HAP-1 (cell line): ENCODE results near the gene SH3D21.

Experiments
- DNase-seq, 2 experiments: peaks; one replicate each; pipeline ENCODE4 v3.0.0-alpha.2; 2016 to 2020; ENCODE audit warnings: low spot score in 2 of 2
- H3K27me3 ChIP-seq: fragments of 250-450 bp; sonication (Bioruptor Pico); 2 replicates; pipeline ENCODE4 v1.5.1; 2020; ENCODE audit warnings: low read depth, mild to moderate bottlenecking, moderate library complexity
- H3K36me3 ChIP-seq: fragments of 250-450 bp; sonication (Bioruptor Pico); replicated peaks from 2 replicates; pipeline ENCODE4 v1.5.1; 2020; ENCODE audit warnings: mild to moderate bottlenecking
- H3K4me1 ChIP-seq: fragments of 250-450 bp; sonication (Bioruptor Pico); 2 replicates; pipeline ENCODE4 v1.5.1; 2020; ENCODE audit warnings: mild to moderate bottlenecking
- H3K4me3 ChIP-seq: fragments of 250-450 bp; sonication (Bioruptor Pico); 2 replicates; pipeline ENCODE4 v1.5.1; 2020; ENCODE audit warnings: mild to moderate bottlenecking, moderate library complexity
- H3K9me3 ChIP-seq: fragments of 250-450 bp; sonication (Bioruptor Pico); 2 replicates; pipeline ENCODE4 v1.5.1; 2020; ENCODE audit warnings: mild to moderate bottlenecking, moderate library complexity
- in situ Hi-C: fragments of 300-500 bp; cut with MboI; formaldehyde crosslinking; loops from 3 replicates; pipeline ENCODE4 v1.14.3; 2020; ENCODE audit warnings: low sequenced_read_pairs, inconsistent platforms, mixed read lengths

SH3D21 gene

DNA sequence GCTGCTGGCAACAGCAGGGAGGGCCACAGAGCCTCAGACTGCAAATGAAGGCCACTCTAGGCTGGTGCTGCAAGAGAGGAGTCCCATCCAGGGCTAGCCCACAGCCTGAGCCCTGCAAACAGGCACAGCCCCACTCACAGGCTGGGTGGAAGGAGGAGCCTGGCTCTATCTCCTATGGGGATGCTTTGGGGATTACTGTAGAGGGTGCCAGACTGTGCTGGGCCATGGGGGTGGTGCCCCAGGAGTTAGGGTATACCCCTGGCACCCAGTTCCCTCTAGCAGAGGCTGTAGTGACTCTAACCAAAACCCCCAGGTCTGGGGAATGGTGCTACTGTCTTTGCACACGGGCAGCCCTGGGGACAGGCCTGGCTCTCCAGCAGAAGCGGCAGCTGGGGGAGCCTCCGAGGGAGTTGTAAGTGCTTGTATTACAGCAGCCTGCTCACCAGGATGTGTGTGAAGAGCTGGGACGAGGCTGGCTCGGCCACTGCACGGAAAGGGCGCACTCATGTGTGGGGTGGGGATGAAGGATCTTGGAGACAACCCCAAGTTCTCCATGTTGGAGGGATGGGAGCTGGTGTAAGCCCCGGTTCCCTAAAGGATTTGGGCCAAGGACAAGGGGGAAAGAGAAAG lies 40.7 kb downstream of the SH3D21 start:
- Histone ChIP-seq H3K4me1 (no peaks in the 10 kb centered on the region), H3K36me3 (peaks cover 22% of the 10 kb centered on the region), H3K27me3 (no peaks in the 10 kb centered on the region), H3K9me3 (no peaks in the 10 kb centered on the region), H3K4me3 (no peak overlapping the region)
- DNase-seq, result no peak
- in situ Hi-C loops, result no loop called here

DNA sequence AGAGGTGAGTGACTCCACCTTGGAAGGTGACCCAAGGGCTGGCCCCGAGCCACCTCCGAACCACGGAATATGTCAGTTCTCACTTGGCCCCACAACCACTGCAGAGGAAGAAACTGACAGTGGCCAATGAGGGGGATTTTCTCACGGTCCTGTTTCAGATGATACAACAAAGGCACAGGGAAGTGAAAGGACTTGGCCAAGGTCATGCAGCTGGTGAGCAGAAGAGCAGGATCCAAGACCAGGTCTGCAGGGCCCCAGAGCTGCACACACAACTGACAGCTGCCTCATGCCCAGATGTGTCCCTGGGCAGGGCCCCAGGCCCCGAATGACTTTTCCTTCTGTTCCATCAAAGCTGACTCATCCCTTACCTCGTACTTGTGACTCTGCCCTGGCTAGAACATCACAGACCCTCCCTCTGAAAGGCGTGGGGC lies 43.1 kb downstream of the SH3D21 start:
- H3K36me3 ChIP-seq, result peaks cover 34% of the 10 kb centered on the region
- no peak for DNase-seq
- in situ Hi-C loops, result no loop called here
- H3K9me3 ChIP-seq, result no peaks in the 10 kb centered on the region
- H3K27me3 ChIP-seq, result no peaks in the 10 kb centered on the region
- H3K4me1 ChIP-seq, result no peaks in the 10 kb centered on the region
- H3K4me3 ChIP-seq, result no peak overlapping the region

DNA sequence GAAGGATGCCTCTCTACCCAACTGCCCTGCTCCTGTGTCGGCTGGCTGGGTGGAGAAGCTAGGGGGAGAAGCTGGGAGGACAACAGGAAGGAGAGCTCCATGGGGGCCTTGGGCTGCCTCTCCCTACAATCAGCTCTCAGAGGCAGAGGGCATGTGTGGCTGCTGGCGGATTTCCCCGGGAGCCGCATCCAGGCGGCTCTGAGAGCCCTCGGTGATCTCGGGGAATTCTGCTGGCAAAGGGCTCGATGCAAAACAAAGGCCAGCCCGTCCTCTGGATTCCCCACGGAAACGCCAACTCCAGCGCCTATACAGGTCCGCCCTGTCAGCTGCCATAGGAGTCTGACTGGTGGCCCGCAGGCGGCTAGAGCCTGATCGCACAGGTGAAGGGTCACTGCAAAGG lies 43.7 kb downstream of the SH3D21 start:
- DNase-seq, result no peak
- no peaks in the 10 kb centered on the region for H3K27me3 ChIP-seq
- H3K36me3 ChIP-seq, result peaks cover 36% of the 10 kb centered on the region
- no peak overlapping the region for H3K4me3 ChIP-seq
- no peaks in the 10 kb centered on the region for H3K9me3 ChIP-seq
- H3K4me1 ChIP-seq, result no peaks in the 10 kb centered on the region
- in situ Hi-C loops, result no loop called here

DNA sequence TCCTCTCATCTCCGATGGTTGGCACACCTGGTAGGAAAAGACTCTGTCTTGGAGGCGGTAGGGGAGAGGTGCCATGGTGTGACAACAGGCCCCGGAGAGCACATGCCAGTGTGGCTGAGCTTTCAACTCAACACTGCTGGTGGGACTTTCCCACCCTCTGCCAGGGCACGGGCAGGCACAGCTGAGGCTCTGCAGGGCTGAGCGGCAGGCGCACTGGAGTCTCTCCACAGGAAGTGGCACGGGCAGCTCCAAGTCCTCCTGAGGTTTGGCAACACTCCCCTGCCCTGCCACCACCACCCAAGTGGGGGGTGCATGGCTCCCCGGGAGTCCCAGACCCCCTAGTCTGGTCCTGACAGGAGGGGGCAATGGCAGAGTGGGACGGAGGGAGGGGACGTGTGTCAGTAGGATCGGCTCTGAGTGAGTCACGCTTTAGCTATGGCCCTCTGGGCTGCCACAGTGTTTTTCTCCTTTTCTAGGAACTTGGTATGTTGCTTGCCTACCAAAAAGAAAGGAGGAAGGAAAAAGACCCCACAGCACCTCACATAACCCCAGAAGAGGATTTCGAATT lies 44.6 kb downstream of the SH3D21 start:
- Histone ChIP-seq H3K4me3 (no peak overlapping the region), H3K9me3 (no peaks in the 10 kb centered on the region), H3K4me1 (no peaks in the 10 kb centered on the region), H3K27me3 (no peaks in the 10 kb centered on the region), H3K36me3 (peaks cover 30% of the 10 kb centered on the region)
- in situ Hi-C loops, result no loop called here
- no peak for DNase-seq

DNA sequence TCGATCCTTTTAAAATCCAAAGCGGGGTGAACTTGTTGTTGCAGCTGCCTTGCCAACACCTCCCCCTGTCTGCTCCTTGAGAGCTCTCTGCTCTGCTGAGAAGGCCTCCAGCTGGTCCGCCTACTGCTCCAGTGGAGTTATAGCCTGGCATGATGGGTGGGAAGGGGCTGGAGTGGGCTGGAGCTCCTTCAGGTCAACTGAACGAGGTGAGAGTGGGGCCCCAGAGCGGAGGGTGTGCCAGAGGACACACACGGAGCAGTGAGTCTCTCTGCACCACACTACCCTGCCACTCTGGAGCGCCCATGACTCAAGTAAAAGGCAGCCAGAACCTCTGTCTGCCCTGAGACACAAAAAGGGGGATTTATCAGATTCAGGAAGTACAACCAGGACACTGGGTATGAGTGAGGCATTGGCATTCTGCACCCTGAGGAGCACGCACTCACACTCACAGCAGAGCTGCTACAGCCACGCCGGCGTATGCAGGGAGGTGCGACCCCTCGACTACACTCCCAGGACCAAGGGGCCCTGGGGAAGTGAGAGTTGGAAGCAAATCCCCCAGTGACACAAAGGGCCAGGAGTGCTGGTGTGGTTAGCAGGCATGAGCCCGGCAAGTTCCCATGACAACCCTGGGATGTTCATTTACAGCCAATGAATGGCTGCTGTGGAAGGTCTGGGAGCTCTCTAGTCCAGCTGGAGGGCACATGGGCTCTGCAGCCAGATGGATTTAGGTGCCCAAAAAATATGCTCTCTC lies 45.2 kb downstream of the SH3D21 start:
- in situ Hi-C loops, result no loop called here
- H3K36me3 ChIP-seq, result peaks cover 29% of the 10 kb centered on the region
- no peak for DNase-seq

DNA sequence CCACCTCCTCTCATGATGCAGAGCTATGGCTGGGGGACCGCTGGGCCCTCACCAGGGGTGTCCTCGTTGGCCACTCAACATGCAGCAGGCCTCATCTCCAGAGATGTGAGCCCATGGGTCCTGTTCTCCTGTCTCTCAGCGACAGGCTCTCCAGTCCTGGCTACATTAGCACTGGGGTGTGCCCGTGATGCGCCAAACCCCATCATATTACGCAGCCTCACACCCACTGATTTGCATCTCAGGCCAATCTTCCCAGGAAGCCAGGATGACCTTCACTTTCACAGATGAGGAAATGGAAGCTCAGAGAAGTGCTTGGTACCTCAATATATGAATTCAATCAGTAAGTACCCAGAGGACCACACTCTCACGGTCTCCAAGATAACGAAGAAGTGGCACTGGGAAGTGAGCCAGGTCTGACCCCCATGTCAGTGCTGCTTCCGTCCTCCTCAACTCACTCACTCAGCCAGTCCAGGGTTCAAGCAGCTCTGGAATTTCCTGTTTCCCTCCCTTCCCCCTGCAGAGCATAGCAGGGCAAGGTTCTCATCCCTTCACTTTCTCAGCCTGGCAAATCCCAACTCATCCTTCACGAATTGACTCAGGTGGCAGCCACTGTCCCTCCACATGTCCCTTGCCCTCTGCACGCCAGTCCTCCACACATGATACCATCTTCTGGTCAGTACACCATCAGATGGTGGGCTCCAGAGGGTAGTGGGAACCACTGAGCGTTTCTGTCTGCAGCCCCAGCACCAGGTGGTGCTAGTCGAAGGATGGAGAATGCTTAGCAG lies 46.1 kb downstream of the SH3D21 start:
- no peak overlapping the region for H3K4me3 ChIP-seq
- H3K9me3 ChIP-seq, result no peaks in the 10 kb centered on the region
- no peak for DNase-seq
- H3K4me1 ChIP-seq, result no peaks in the 10 kb centered on the region
- in situ Hi-C loops, result no loop called here
- no peaks in the 10 kb centered on the region for H3K27me3 ChIP-seq
- H3K36me3 ChIP-seq, result peaks cover 25% of the 10 kb centered on the region

More for the DNA sequence above, 45.2 kb downstream of the SH3D21 start:
- no peaks in the 10 kb centered on the region for H3K4me1 ChIP-seq
- no peak overlapping the region for H3K4me3 ChIP-seq
- H3K9me3 ChIP-seq, result no peaks in the 10 kb centered on the region
- H3K27me3 ChIP-seq, result no peaks in the 10 kb centered on the region

DNA sequence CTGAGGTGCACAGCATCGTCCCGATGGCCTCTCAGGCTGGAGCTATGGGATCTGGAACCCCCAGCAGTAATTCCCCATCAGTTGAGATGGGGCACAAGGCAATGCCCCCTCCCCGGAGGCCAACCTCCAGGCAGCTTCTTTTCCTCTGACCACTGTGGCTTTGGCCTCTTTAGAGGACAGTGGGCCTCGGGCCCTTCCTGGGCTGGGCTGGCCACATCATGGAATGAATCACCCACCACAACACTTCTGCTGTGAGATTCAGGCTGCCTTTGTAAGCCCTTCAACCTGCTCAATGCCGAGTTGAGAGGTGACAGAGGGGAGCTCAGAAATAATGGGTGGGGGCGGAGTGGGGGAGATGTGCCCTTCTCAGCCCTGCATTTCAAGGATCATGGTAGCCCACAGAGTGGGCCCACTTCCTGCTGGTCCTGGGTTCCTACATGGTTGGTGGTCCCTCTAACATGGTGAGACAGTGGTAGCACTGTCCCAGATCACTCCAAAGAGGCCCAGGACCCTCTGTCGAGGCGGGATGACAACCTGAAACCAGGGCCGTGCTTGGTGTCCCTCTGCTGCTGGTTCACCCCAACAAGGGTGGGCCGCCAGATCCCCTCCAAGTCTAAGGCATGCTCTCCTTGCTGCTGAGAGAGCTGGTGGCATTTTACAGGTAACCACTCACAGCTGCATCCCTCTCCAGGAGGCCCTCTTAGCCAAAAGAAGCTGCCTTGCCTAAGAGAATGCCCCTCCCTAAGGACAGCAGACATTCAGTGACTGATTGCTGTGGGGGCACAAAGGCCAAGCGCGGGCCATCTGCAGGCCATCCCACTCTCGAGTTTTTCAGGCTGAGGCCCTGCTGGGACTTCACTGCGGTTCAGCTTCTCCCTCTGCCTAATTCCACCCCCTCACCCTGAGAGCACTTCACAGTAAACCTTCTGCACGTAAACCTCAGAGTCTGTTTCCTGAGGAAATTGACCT lies 47.0 kb downstream of the SH3D21 start:
- DNase-seq, result no peak
- in situ Hi-C loops, result no loop called here
- Histone ChIP-seq H3K27me3 (no peaks in the 10 kb centered on the region), H3K9me3 (no peaks in the 10 kb centered on the region), H3K36me3 (peaks cover 28% of the 10 kb centered on the region), H3K4me3 (no peak overlapping the region), H3K4me1 (no peaks in the 10 kb centered on the region)

DNA sequence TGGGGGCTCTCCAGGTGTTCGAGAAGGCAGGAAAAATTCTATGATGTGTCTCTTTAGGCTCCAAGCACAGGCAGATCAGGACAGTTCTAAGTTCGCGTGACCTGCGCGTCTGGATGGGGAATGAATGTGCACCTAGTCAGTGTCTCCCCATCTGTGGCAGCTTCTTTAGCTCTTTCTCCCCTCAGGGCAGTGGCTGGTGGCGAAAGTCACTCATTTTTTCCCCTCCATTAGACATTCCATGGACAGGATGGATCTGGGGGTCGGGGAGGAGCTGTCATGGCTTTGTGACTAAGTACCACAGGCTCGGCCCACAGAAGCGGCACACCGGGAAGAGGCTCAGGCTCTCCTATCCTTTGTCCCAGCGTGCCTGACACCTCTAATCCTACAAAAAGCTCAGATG lies 48.3 kb downstream of the SH3D21 start:
- H3K36me3 ChIP-seq, result peaks cover 22% of the 10 kb centered on the region

DNA sequence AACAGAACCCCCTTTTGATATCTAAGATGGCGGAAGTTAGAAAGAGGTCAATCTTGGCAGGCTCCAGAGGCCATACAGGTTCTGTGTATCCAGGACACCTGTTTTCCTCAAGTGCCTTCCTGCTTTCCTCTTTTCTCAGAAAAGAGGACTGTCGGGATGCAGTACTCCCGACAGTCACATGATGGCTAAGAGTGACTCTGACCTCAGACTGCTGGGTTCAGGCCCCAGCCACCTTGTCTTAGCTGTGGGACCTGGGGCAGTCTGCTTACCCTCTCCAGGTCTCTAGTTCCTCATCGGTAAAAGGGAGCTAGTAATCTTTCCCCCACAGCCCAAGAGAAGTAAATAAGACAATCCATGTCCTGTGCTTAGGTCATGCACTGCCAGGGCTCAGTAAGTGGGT lies 49.6 kb downstream of the SH3D21 start:
- Histone ChIP-seq H3K4me1 (no peaks in the 10 kb centered on the region), H3K36me3 (peaks cover 22% of the 10 kb centered on the region), H3K4me3 (no peak overlapping the region), H3K27me3 (no peaks in the 10 kb centered on the region), H3K9me3 (no peaks in the 10 kb centered on the region)
- in situ Hi-C loops, result no loop called here
- DNase-seq, result no peak

More for the DNA sequence above, 48.3 kb downstream of the SH3D21 start:
- DNase-seq, result no peak
- in situ Hi-C loops, result no loop called here
- H3K9me3 ChIP-seq, result no peaks in the 10 kb centered on the region
- H3K4me1 ChIP-seq, result no peaks in the 10 kb centered on the region
- no peaks in the 10 kb centered on the region for H3K27me3 ChIP-seq
- H3K4me3 ChIP-seq, result no peak overlapping the region

DNA sequence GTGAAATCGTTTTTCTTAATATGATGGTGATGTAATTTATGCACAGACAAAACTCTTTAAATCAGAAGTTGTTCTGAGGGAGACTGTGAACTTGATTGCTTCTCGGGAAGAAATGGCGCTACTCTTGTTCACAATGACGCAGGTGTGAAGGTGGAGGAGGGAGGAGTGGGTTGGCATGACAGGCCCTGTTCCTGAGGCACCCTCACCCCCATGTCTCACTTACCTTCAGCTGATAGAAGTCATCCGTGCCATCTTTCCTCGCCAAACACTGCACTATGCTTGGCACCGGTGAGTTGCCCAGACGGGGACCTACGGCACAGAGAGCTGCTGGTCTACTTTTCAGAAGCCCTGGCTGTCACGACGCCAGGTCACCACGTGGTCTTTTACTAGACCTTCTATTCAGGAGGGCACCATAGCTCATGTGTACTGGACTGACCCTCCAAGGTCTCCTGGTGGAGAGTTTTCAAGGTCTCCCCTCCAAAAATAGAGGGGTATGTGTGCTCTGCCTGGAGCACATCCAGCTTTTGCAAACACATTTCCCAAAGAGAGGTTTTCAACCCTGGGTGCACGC lies 52.4 kb downstream of the SH3D21 start:
- no peaks in the 10 kb centered on the region for H3K4me1 ChIP-seq
- DNase-seq, result no peak
- in situ Hi-C loops, result no loop called here

DNA sequence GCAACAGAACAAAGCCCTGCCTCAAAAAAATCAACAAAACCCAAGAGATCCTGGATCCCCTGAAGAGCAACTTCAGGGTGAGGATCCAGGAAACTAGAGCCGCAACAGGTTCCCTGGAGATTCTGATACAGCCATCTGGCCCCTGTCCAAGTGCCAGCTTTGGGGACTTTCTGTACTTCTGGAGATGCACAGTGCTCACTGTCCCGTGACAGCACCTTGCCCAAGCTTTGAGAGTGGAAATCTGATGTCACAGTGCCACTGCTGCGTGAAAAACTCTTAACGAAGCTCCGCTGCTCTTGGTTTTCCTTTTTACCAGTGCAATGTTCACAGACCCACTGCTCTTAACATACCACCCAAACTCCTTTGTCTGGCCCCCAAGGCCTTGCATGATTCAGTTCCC lies 53.2 kb downstream of the SH3D21 start:
- H3K27me3 ChIP-seq, result no peaks in the 10 kb centered on the region
- peaks cover 15% of the 10 kb centered on the region for H3K36me3 ChIP-seq
- in situ Hi-C loops, result no loop called here
- DNase-seq, result no peak
- no peaks in the 10 kb centered on the region for H3K9me3 ChIP-seq
- no peaks in the 10 kb centered on the region for H3K4me1 ChIP-seq
- H3K4me3 ChIP-seq, result no peak overlapping the region

More for the DNA sequence above, 52.4 kb downstream of the SH3D21 start:
- no peak overlapping the region for H3K4me3 ChIP-seq
- no peaks in the 10 kb centered on the region for H3K9me3 ChIP-seq
- peaks cover 19% of the 10 kb centered on the region for H3K36me3 ChIP-seq
- H3K27me3 ChIP-seq, result no peaks in the 10 kb centered on the region

DNA sequence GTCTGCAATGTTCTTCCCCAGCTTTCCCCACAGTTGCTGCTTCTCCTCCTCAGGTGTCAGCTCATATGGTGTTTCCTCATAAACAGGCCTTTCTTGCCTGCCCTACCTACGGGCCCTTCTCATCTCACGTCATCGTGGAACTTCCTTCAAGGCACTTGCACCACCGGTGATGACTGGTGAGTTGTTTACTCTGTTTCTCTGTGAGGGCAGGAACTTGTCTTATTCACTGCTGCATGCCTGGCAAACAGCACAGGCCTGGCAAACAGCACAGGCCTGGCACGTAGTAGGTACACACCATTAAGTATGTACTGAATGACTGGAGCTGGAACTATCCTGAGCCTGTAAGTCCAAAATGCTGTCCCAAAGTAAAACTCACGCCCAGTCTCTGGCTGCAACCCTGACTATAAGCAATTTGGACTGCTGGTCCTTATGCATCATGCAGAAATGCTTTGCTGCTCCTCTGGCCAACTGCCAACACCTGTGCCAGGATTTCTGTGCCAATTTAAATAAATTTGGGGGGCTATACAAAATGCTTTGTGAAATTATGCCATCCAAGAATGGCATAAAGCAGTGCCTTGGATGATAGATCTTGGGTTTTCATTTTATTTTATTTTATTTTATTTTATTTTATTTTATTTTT lies 53.9 kb downstream of the SH3D21 start:
- Histone ChIP-seq H3K36me3 (peaks cover 15% of the 10 kb centered on the region), H3K4me3 (no peak overlapping the region), H3K4me1 (no peaks in the 10 kb centered on the region), H3K27me3 (no peaks in the 10 kb centered on the region), H3K9me3 (no peaks in the 10 kb centered on the region)
- in situ Hi-C loops, result no loop called here
- no peak for DNase-seq
